ENCODE results near the gene HES3.

DNA sequence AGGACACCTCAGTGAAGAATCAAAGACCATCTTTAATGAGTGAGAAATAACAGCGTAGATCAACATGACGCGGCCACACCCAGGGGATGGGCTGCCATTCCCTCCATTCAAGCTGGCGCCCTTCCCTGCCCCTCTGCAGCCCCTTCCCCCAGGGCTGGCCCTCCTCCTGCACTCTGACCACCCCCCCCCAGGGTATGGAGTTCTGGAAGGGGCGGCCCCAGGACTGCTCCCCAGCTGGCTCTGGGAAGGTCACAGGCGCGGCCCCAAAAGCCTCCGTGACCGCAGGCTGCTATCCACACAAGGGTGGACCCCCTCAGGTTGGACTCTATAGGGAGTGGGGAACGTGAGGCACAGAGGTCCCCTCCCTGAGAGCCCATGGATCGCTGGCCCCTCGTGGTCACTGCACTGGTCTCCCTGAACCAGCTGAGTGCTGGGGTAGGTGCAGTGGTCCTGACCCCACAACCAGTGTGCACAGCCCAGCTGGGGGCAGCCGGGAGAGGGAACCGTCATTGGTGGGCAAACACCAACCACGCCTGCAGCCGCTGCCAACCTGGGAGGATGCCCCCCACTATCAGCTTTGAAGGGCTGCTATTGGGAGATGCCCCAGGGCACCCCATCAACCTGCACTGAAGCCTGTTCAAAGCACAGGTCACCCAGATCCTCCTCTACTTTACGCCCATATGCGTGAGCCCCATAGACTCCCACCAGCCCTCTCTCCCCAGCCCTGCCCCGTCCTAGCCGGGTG, 33.0 kb downstream of the HES3 start:
- TF ChIP-seq POLR2A (IDR thresholded peaks at IDR 0.05; ENCODE audit: low read length) (no peak), GATA1 (IDR thresholded peaks at IDR 0.05; ENCODE audit: low read depth, low read length) (no peak)
